ENCODE results near the gene ZCCHC24. TPM values are rescaled to one million over a fixed set of nuclear protein-coding genes. Genes with fewer than 3 reads are reported as not detected.

The ZCCHC24 gene
- total RNA-seq, 3 donors from 2014 or later: 18.7 to 50.8 (median 48.8) TPM

DNA sequence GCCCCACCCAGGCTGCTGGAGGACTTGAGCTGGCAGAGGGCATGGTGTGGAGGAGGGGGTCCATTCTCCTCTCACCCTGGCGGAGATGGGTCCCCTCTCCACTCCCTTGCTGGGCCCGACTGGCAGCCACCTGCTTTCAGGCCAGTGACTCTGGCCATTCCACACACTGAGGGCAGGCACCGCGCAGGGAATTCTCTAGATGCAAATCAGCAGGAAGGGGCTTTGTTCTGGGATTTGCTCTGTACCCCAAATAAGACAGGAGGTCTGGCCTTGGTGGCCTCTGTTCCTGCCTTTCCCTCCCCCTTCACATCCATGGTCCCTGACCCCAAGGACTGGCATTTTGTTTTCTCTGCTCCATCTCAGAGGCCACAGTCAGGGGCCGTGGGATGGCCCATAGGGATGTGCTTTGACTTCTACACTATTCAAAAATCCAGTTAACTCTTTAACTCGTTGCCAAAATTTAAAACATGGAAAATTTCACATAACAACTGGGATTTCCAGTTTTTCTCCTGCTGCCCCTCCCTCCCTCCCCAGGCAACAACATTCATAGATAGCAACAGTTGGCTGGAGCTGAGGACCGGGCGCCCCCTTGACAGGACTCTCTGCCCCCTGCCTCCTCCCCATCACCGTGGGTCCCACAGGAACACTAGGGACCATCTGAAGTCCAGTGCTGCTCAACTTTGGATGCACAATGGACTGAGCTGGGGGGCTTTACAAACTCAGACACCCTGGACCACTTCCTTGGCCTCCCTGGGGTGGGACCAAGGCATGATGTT, 64.3 kb downstream of the ZCCHC24 start:
- Histone ChIP-seq H3K4me1 (no peaks in the 10 kb centered on the region), H3K27me3 (no peaks in the 10 kb centered on the region), H3K27ac (peak overlapping the region; percentile 68 to 94), H3K9me3 (no peaks in the 10 kb centered on the region), H3K4me3 (no peak overlapping the region), H3K36me3 (no peaks in the 10 kb centered on the region)
- intact Hi-C loops (cut with DNase I; ENCODE audit: low total_unique reads): no loop called here
- no peak for TF ChIP-seq POLR2AphosphoS5 (IDR thresholded peaks at IDR 0.05)
- no peak for TF ChIP-seq POLR2A (IDR thresholded peaks at IDR 0.05)
- TF ChIP-seq, protein P1, sequence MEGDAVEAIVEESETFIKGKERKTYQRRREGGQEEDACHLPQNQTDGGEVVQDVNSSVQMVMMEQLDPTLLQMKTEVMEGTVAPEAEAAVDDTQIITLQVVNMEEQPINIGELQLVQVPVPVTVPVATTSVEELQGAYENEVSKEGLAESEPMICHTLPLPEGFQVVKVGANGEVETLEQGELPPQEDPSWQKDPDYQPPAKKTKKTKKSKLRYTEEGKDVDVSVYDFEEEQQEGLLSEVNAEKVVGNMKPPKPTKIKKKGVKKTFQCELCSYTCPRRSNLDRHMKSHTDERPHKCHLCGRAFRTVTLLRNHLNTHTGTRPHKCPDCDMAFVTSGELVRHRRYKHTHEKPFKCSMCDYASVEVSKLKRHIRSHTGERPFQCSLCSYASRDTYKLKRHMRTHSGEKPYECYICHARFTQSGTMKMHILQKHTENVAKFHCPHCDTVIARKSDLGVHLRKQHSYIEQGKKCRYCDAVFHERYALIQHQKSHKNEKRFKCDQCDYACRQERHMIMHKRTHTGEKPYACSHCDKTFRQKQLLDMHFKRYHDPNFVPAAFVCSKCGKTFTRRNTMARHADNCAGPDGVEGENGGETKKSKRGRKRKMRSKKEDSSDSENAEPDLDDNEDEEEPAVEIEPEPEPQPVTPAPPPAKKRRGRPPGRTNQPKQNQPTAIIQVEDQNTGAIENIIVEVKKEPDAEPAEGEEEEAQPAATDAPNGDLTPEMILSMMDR (IDR thresholded peaks at IDR 0.05): no peak
- DNase-seq (ENCODE audit: low spot score in 2 of 2): peak in 1 of 2 donors; percentile 16

DNA sequence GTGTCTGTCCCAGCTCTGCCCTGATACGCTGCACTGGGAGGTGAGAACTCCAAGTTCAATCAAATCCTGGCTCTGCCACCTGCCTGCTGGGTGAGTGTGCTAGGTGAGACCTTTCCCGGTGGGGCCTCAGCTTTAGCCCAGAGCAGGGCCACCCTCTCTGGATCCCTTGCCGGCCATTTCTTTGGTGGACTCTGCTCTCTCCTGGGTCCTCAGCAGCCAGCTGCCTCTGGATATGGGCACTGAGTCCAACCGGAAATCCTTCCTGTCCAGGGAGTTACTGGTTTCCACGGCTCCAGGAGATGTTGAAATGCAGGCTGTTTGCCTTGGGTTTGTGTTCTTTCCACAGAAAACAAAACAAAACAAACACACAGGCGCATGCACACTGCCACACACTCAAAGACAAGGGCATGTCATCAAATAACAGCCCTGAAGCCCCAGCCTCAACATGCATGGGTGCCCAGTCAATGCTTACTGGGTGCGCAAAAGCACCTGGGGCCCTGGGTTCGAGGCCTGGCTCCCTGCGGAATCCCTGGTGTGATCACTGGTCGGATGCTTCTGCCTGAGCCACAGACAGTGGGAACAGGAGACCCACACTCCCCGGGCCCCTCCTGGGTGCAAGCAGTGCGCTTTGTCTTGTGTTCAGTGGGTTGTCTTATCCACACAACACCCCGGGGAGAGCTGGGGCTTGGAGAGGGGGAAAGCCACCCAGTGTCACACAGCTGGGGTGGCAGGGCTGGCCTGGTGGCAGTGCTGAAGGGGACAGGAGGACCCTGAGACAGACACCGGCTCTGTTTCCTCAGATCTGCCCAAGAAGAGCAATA, 65.1 kb downstream of the ZCCHC24 start:
- H3K27me3 ChIP-seq: no peaks in the 10 kb centered on the region
- no peaks in the 10 kb centered on the region for H3K9me3 ChIP-seq
- TF ChIP-seq, protein P1 (IDR thresholded peaks at IDR 0.05): no peak
- TF ChIP-seq POLR2AphosphoS5 (IDR thresholded peaks at IDR 0.05) (no peak), POLR2A (IDR thresholded peaks at IDR 0.05) (no peak)
- peak overlapping the region; percentile 68 to 94 for H3K27ac ChIP-seq
- intact Hi-C loops (cut with DNase I; ENCODE audit: low total_unique reads): no loop called here
- no peaks in the 10 kb centered on the region for H3K4me1 ChIP-seq
- H3K36me3 ChIP-seq: no peaks in the 10 kb centered on the region
- peak overlapping the region in 1 of 3 donors; percentile 40 for H3K4me3 ChIP-seq
- peak in 1 of 2 donors; percentile 37 for DNase-seq (ENCODE audit: low spot score in 2 of 2)

DNA sequence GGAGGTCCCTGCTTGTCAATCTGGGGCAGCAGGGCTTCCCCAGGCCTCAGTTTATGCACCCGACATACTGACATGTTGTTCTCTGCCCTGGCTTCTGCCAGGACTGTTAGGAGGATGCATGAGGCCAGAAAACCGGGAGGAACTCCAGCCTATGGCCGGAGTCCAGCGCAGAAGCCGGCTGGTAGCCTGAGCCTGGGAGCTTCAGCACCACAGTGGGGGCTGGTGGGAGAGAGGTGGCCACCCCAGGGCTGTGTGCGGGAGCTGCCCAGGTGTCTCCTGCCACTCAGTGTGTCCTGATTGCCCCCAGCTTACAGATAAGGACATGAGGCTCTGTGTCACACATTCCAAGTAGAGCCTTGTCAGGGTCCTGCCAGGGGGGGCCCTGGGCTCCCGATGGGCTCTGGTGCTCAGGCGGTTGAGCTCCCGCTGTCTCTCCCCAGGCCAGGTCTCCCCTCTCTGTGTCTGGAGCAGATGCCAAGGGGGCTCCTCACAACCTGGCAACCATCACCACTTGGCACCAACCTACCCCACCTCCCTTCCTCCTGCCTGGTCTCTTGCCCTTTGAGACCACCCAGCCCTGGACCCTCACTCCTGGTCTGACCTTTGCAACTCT, 65.8 kb downstream of the ZCCHC24 start:
- Histone ChIP-seq H3K9me3 (no peaks in the 10 kb centered on the region), H3K4me1 (no peaks in the 10 kb centered on the region), H3K4me3 (peak overlapping the region in 1 of 3 donors; percentile 40), H3K27me3 (no peaks in the 10 kb centered on the region), H3K36me3 (no peaks in the 10 kb centered on the region), H3K27ac (peak overlapping the region; percentile 68 to 94)
- intact Hi-C loops (cut with DNase I; ENCODE audit: low total_unique reads): loop anchor here (10.0 kb wide), 1 partner anchor 85 kb away; no protein-coding TSS in a partner anchor
- DNase-seq (ENCODE audit: low spot score in 2 of 2): peak in 1 of 2 donors; percentile 17
- TF ChIP-seq POLR2AphosphoS5 (IDR thresholded peaks at IDR 0.05) (no peak), POLR2A (IDR thresholded peaks at IDR 0.05) (no peak)

DNA sequence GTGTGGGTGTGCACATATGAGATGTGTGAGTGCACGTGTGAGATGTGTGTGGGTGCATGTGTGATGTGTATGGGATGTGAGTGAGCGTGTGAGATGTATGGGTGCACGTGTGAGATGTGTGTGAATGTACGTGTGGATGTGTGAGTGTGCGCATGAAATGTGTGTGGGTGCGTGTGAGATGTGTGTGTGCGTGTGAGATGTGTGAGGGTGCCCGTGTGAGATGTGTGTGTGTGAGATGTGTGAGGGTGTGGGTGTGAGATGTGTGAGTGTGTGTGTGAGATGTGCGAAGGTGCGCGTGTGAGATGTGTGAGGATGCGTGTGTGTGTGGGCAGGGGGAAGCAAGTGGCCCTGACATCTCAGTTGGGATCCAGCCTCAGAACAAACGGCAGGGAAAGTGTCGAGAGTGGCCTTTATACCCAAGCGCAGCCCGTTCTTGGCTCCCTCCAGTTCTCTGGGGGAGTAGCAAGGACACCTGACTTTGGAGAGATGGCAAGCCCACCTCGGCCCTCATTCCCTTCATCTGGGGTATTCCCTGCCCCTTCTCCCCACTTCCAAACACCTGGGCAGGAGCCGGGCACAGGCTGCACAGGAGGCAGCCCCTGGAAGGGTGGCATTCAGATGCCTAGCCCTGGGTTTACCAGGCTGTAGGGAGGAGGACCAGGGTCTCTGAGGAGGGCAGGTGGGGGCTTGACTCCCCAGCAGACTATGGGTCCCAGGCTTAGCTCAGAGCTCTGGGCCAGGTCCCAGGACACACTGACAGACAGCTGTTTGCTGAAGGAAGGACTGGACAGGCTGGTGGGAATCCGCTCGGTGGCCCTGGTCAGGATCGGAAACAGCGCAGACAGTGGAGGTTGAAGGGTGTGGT, 66.5 kb downstream of the ZCCHC24 start:
- DNase-seq (ENCODE audit: low spot score in 2 of 2): peak in 1 of 2 donors; percentile 16
- Histone ChIP-seq H3K27ac (peak overlapping the region; percentile 68 to 94), H3K27me3 (no peaks in the 10 kb centered on the region), H3K4me1 (no peaks in the 10 kb centered on the region), H3K9me3 (no peaks in the 10 kb centered on the region), H3K36me3 (no peaks in the 10 kb centered on the region), H3K4me3 (no peak overlapping the region)
- intact Hi-C loops (cut with DNase I; ENCODE audit: low total_unique reads): loop anchor here (10.0 kb wide), 1 partner anchor 86 kb away; no protein-coding TSS in a partner anchor
- TF ChIP-seq POLR2A (IDR thresholded peaks at IDR 0.05) (no peak), POLR2AphosphoS5 (IDR thresholded peaks at IDR 0.05) (no peak)
- TF ChIP-seq, protein P1 (IDR thresholded peaks at IDR 0.05): no peak

DNA sequence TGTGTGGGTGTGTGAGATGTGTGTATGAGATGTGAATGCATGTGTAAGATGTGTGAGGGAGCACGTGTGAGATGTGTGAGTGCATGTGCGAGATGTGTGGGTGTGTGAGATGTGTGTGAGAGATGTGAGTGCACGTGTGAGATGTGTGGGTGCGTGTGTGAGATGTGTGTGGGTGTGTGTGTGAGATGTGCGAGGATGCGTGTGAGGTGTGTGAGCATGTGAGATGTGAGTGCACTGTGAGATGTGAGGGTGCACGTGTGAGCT, 67.1 kb downstream of the ZCCHC24 start:
- H3K27ac ChIP-seq: no peak overlapping the region

More for the DNA sequence above, 67.1 kb downstream of the ZCCHC24 start:
- Histone ChIP-seq H3K27me3 (no peaks in the 10 kb centered on the region), H3K9me3 (no peaks in the 10 kb centered on the region), H3K4me3 (no peak overlapping the region), H3K4me1 (no peaks in the 10 kb centered on the region), H3K36me3 (no peaks in the 10 kb centered on the region)
- no peak for TF ChIP-seq POLR2AphosphoS5 (IDR thresholded peaks at IDR 0.05)
- TF ChIP-seq, protein P1 (IDR thresholded peaks at IDR 0.05): no peak
- no peak for TF ChIP-seq POLR2A (IDR thresholded peaks at IDR 0.05)
- DNase-seq (ENCODE audit: low spot score in 2 of 2): no peak
- intact Hi-C loops (cut with DNase I; ENCODE audit: low total_unique reads): loop anchor here (10.0 kb wide), 1 partner anchor 86 kb away; no protein-coding TSS in a partner anchor

Measured in breast epithelium (tissue), 4 donors.